Neural progenitor cell (in vitro differentiated cells): Measurements from ENCODE around the gene PPP1R18. TPM values are rescaled to one million over a fixed set of nuclear protein-coding genes. Genes with fewer than 3 reads are reported as not detected.

Experiments used
- DNase-seq: peaks from one replicate; pipeline ENCODE4 v3.0.0-alpha.2; 2016; ENCODE audit warnings: low spot score
- H2AFZ ChIP-seq: fragments of 200-600 bp; sonication (generic); replicated peaks from 2 replicates; pipeline ENCODE4 v1.6.1; 2016; ENCODE audit warnings: antibody characterized with exemption
- H3F3A ChIP-seq: fragments of 200-600 bp; sonication (generic); 2 replicates; pipeline ENCODE4 v1.6.1; 2016; ENCODE audit warnings: antibody characterized with exemption, low read depth
- H3K27ac ChIP-seq: fragments of 200-600 bp; sonication (generic); 2 replicates; pipeline ENCODE4 v1.5.1; 2016; ENCODE audit warnings: mild to moderate bottlenecking
- H3K27me3 ChIP-seq: fragments of 200-600 bp; sonication (generic); 2 replicates; pipeline ENCODE4 v1.6.1; 2016; ENCODE audit warnings: mild to moderate bottlenecking, moderate library complexity
- H3K36me3 ChIP-seq: fragments of 200-600 bp; sonication (generic); 2 replicates; pipeline ENCODE4 v1.5.1; 2016
- H3K4me1 ChIP-seq: fragments of 200-600 bp; sonication (generic); 2 replicates; pipeline ENCODE4 v1.6.1; 2016; ENCODE audit warnings: mixed run types
- H3K4me2 ChIP-seq: fragments of 200-600 bp; sonication (generic); 2 replicates; pipeline ENCODE4 v1.6.1; 2016
- H3K4me3 ChIP-seq: fragments of 200-600 bp; sonication (generic); 2 replicates; pipeline ENCODE4 v1.5.1; 2016
- H3K79me2 ChIP-seq: fragments of 200-600 bp; sonication (generic); 2 replicates; pipeline ENCODE4 v1.6.1; 2016; ENCODE audit warnings: low read depth
- H3K9ac ChIP-seq: fragments of 200-600 bp; sonication (generic); 2 replicates; pipeline ENCODE4 v1.6.1; 2016
- H3K9me3 ChIP-seq: fragments of 200-600 bp; sonication (generic); 2 replicates; pipeline ENCODE4 v1.5.1; 2016; ENCODE audit warnings: low read depth
- H4K20me1 ChIP-seq: fragments of 200-600 bp; sonication (generic); 2 replicates; pipeline ENCODE4 v1.6.1; 2016; ENCODE audit warnings: low read depth
- H3K27ac Mint-ChIP-seq: 3 replicates; pipeline ENCODE4 v1.8.0; 2021; ENCODE audit warnings: mixed read lengths
- H3K27me3 Mint-ChIP-seq: 2 replicates; pipeline ENCODE4 v1.8.0; 2022; ENCODE audit warnings: low read depth, mild to moderate bottlenecking, inconsistent platforms, moderate library complexity, mixed read lengths; ENCODE audit not compliant: insufficient read depth
- H3K36me3 Mint-ChIP-seq: 3 replicates; pipeline ENCODE4 v1.8.0; 2021; ENCODE audit warnings: mixed read lengths
- H3K4me1 Mint-ChIP-seq: 3 replicates; pipeline ENCODE4 v1.8.0; 2021; ENCODE audit warnings: mixed read lengths
- H3K4me3 Mint-ChIP-seq: 3 replicates; pipeline ENCODE4 v1.8.0; 2021; ENCODE audit warnings: mild to moderate bottlenecking, moderate library complexity, mixed read lengths
- H3K9me3 Mint-ChIP-seq: 3 replicates; pipeline ENCODE4 v1.8.0; 2020; ENCODE audit warnings: mixed read lengths
- CTCF ChIP-seq: fragments of 200-600 bp; sonication (generic); IDR thresholded peaks from 2 replicates; pipeline ENCODE4 v1.5.1; 2017; ENCODE audit warnings: antibody characterized with exemption, mild to moderate bottlenecking
- EZH2 ChIP-seq: fragments of 200-600 bp; sonication (generic); IDR thresholded peaks from 2 replicates; pipeline ENCODE4 v1.6.1; 2017; ENCODE audit warnings: antibody characterized with exemption, mild to moderate bottlenecking, moderate library complexity
- EZH2phosphoT487 ChIP-seq: fragments of 200-600 bp; sonication (generic); IDR thresholded peaks from 2 replicates; pipeline ENCODE4 v1.6.1; 2017; ENCODE audit warnings: antibody characterized with exemption
- total RNA-seq: library from RNA; depleted of rRNA; stranded (reverse); fragments of >200 nt; gene quantifications from 2 replicates; pipeline ENCODE4 v1.2.3, GENCODE V29; 2015; ENCODE audit warnings: low replicate concordance

PPP1R18 gene
- total RNA-seq, 1 donor from 2014 or later: 10.2 TPM

- H3K27ac Mint-ChIP-seq: peak overlapping the region; percentile 10
- Histone ChIP-seq H3K4me3 (no peak overlapping the region), H3K27me3 (no peaks in the 10 kb centered on the region), H3K4me1 (no peaks in the 10 kb centered on the region), H3K9me3 (no peaks in the 10 kb centered on the region), H3F3A (no peaks in the 10 kb centered on the region), H3K4me2 (no peak overlapping the region), H4K20me1 (no peaks in the 10 kb centered on the region), H3K27ac (no peak overlapping the region), H2AFZ (no peak overlapping the region), H3K36me3 (no peaks in the 10 kb centered on the region), H3K9ac (no peak overlapping the region), H3K79me2 (no peaks in the 10 kb centered on the region)
- H3K4me1 Mint-ChIP-seq: no peaks in the 10 kb centered on the region
- no peaks in the 10 kb centered on the region for H3K9me3 Mint-ChIP-seq
- TF ChIP-seq EZH2phosphoT487 (no peak), EZH2 (no peak), CTCF (no peak)
- H3K4me3 Mint-ChIP-seq: no peak overlapping the region
- peaks cover 5% of the 10 kb centered on the region for H3K27me3 Mint-ChIP-seq
- peaks cover 60% of the 10 kb centered on the region for H3K36me3 Mint-ChIP-seq
- DNase-seq: no peak
Observed at GRCh38 chr6:30705620-30706019, 19.2 kb upstream of the PPP1R18 start.

- no peaks in the 10 kb centered on the region for H4K20me1 ChIP-seq
- Mint-ChIP-seq H3K27ac (peak overlapping the region; percentile 61), H3K4me3 (no peak overlapping the region), H3K4me1 (no peaks in the 10 kb centered on the region), H3K27me3 (peaks cover 5% of the 10 kb centered on the region), H3K9me3 (no peaks in the 10 kb centered on the region), H3K36me3 (peaks cover 62% of the 10 kb centered on the region)
- no peaks in the 10 kb centered on the region for H3K79me2 ChIP-seq
- H2AFZ ChIP-seq: no peak overlapping the region
- DNase-seq: no peak
- TF ChIP-seq EZH2phosphoT487 (no peak), EZH2 (no peak), CTCF (no peak)
- H3K9me3 ChIP-seq: no peaks in the 10 kb centered on the region
- H3K27ac ChIP-seq: no peak overlapping the region
- H3K4me3 ChIP-seq: no peak overlapping the region
- no peak overlapping the region for H3K4me2 ChIP-seq
- H3K27me3 ChIP-seq: no peaks in the 10 kb centered on the region
- H3K36me3 ChIP-seq: no peaks in the 10 kb centered on the region
- H3K4me1 ChIP-seq: no peaks in the 10 kb centered on the region
- H3F3A ChIP-seq: no peaks in the 10 kb centered on the region
- H3K9ac ChIP-seq: no peak overlapping the region
Observed at GRCh38 chr6:30703821-30704220, 17.4 kb upstream of the PPP1R18 start.

GRCh38 chr6:30703011-30703410 is 16.6 kb upstream of the PPP1R18 start:
- peaks cover 58% of the 10 kb centered on the region for H3K36me3 Mint-ChIP-seq
- TF ChIP-seq EZH2phosphoT487: no peak
- no peak for TF ChIP-seq EZH2

GRCh38 chr6:30700340-30700739 is 13.9 kb upstream of the PPP1R18 start:
- no peak overlapping the region for H3K9ac ChIP-seq
- peaks cover 5% of the 10 kb centered on the region for H3F3A ChIP-seq
- Mint-ChIP-seq H3K27ac (no peak overlapping the region), H3K27me3 (peaks cover 3% of the 10 kb centered on the region), H3K36me3 (peaks cover 44% of the 10 kb centered on the region), H3K9me3 (no peaks in the 10 kb centered on the region), H3K4me3 (no peak overlapping the region), H3K4me1 (no peaks in the 10 kb centered on the region)
- H4K20me1 ChIP-seq: no peaks in the 10 kb centered on the region
- no peak overlapping the region for H3K4me2 ChIP-seq
- no peak overlapping the region for H3K4me3 ChIP-seq
- TF ChIP-seq EZH2phosphoT487: no peak
- no peaks in the 10 kb centered on the region for H3K27me3 ChIP-seq
- H2AFZ ChIP-seq: no peak overlapping the region
- H3K9me3 ChIP-seq: no peaks in the 10 kb centered on the region
- no peak for DNase-seq
- H3K27ac ChIP-seq: no peak overlapping the region
- H3K79me2 ChIP-seq: no peaks in the 10 kb centered on the region
- H3K36me3 ChIP-seq: no peaks in the 10 kb centered on the region
- no peaks in the 10 kb centered on the region for H3K4me1 ChIP-seq

More at GRCh38 chr6:30703011-30703410, 16.6 kb upstream of the PPP1R18 start:
- no peaks in the 10 kb centered on the region for H3K9me3 Mint-ChIP-seq
- H3K4me1 Mint-ChIP-seq: no peaks in the 10 kb centered on the region
- no peak overlapping the region for H3K27ac ChIP-seq
- H3K9ac ChIP-seq: no peak overlapping the region
- peaks cover 3% of the 10 kb centered on the region for H3K27me3 Mint-ChIP-seq
- peak overlapping the region; percentile 31 for H3K27ac Mint-ChIP-seq
- no peak overlapping the region for H2AFZ ChIP-seq
- no peak for DNase-seq
- no peaks in the 10 kb centered on the region for H3K27me3 ChIP-seq
- no peaks in the 10 kb centered on the region for H4K20me1 ChIP-seq
- H3K36me3 ChIP-seq: no peaks in the 10 kb centered on the region
- no peak overlapping the region for H3K4me2 ChIP-seq
- no peaks in the 10 kb centered on the region for H3F3A ChIP-seq
- H3K4me3 Mint-ChIP-seq: no peak overlapping the region
- H3K4me1 ChIP-seq: no peaks in the 10 kb centered on the region
- no peak overlapping the region for H3K4me3 ChIP-seq
- H3K79me2 ChIP-seq: no peaks in the 10 kb centered on the region
- no peaks in the 10 kb centered on the region for H3K9me3 ChIP-seq
